Measurements from ENCODE around the gene GNA12.

DNA sequence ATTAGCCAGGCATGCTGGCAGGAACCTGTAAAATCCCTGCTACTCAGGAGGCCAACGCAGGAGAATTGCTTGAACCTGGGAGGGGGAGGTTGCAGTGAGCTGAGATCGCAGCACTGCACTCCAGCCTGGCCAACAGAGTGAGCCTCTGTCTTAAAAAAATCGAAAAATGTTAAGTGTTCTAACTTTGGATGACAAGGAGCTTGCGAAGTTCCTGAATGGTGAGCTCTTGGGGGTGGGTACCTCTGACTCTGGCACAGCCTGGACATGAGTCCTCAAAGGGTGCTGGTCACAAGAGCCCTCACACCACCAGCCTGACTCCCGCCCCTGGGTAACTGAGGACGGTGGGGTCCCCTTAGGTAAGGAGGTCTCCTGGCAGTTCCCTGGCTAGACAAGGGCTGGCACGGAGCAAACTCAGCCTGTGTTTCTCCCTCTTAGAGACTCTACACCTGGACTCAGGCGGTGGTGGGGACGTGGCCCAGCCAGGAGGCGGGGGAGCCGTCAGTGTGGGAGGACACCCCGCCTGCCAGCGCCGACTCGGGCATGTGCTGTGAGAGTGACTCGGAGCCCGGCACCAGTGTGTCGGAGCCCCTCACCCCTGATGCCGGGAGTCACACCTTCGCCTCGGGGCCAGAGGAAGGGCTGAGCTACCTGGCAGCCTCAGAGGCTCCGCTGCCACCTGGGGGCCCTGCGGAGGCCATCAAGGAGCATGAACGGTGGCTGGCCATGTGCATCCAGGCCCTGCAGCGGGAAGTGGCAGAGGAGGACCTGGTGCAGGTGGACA is 132.0 kb downstream of the GNA12 start:
- TF ChIP-seq POLR2A (IDR thresholded peaks at IDR 0.05) (no peak), POLR2AphosphoS5 (IDR thresholded peaks at IDR 0.05; ENCODE audit: insufficient read depth in 1 of 2, low read depth in 1 of 2) (no peak)
- TF ChIP-seq, protein P1, sequence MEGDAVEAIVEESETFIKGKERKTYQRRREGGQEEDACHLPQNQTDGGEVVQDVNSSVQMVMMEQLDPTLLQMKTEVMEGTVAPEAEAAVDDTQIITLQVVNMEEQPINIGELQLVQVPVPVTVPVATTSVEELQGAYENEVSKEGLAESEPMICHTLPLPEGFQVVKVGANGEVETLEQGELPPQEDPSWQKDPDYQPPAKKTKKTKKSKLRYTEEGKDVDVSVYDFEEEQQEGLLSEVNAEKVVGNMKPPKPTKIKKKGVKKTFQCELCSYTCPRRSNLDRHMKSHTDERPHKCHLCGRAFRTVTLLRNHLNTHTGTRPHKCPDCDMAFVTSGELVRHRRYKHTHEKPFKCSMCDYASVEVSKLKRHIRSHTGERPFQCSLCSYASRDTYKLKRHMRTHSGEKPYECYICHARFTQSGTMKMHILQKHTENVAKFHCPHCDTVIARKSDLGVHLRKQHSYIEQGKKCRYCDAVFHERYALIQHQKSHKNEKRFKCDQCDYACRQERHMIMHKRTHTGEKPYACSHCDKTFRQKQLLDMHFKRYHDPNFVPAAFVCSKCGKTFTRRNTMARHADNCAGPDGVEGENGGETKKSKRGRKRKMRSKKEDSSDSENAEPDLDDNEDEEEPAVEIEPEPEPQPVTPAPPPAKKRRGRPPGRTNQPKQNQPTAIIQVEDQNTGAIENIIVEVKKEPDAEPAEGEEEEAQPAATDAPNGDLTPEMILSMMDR (IDR thresholded peaks at IDR 0.05): no peak

Measured in vagina (tissue), 2 donors.